Measurements from ENCODE around the gene FUT2.

The FUT2 gene

GRCh38 chr19:48695743-48696352 is at the start of gene FUT2:
TSS of gene FUT2 (plus strand) at chr19:48695971. CDS start at chr19:48702957, 6,986 bp downstream.
- H3K4me3 ChIP-seq (ENCODE audit: control insufficient read depth, low read depth, low read length), result no peak within 1 kb of the TSS
- TF ChIP-seq, protein P1, sequence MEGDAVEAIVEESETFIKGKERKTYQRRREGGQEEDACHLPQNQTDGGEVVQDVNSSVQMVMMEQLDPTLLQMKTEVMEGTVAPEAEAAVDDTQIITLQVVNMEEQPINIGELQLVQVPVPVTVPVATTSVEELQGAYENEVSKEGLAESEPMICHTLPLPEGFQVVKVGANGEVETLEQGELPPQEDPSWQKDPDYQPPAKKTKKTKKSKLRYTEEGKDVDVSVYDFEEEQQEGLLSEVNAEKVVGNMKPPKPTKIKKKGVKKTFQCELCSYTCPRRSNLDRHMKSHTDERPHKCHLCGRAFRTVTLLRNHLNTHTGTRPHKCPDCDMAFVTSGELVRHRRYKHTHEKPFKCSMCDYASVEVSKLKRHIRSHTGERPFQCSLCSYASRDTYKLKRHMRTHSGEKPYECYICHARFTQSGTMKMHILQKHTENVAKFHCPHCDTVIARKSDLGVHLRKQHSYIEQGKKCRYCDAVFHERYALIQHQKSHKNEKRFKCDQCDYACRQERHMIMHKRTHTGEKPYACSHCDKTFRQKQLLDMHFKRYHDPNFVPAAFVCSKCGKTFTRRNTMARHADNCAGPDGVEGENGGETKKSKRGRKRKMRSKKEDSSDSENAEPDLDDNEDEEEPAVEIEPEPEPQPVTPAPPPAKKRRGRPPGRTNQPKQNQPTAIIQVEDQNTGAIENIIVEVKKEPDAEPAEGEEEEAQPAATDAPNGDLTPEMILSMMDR (conservative IDR thresholded peaks at IDR 0.05; ENCODE audit: control insufficient read depth, insufficient read depth, low read depth, low read length), result no peak
- DNase-seq (ENCODE audit: low read depth), result no peak

- TF ChIP-seq, protein P1 (conservative IDR thresholded peaks at IDR 0.05; ENCODE audit: control insufficient read depth, insufficient read depth, low read depth, low read length), result peak; percentile 79
- peak within 1 kb of the TSS; percentile 36 for H3K4me3 ChIP-seq (ENCODE audit: control insufficient read depth, low read depth, low read length)
- peak; percentile 70 for DNase-seq (ENCODE audit: low read depth)
These were observed 49.6 kb upstream of the FUT2 start, which contains the start of gene CA11 for GRCh38 chr19:48646001-48646721. TSS of gene CA11 (minus strand) at chr19:48646187. CDS start at chr19:48645632, 555 bp downstream.

GRCh38 chr19:48646722-48647216 is 49.0 kb upstream of the FUT2 start:
- TF ChIP-seq, protein P1 (conservative IDR thresholded peaks at IDR 0.05; ENCODE audit: control insufficient read depth, insufficient read depth, low read depth, low read length), result no peak
- H3K4me3 ChIP-seq (ENCODE audit: control insufficient read depth, low read depth, low read length), result no peak overlapping the region

GRCh38 chr19:48648134-48648533 is 47.6 kb upstream of the FUT2 start:
- TF ChIP-seq, protein P1 (conservative IDR thresholded peaks at IDR 0.05; ENCODE audit: control insufficient read depth, insufficient read depth, low read depth, low read length), result no peak
- H3K4me3 ChIP-seq (ENCODE audit: control insufficient read depth, low read depth, low read length), result no peak overlapping the region
- no peak for DNase-seq (ENCODE audit: low read depth)

More at GRCh38 chr19:48646722-48647216, 49.0 kb upstream of the FUT2 start:
- DNase-seq (ENCODE audit: low read depth), result no peak

DNA sequence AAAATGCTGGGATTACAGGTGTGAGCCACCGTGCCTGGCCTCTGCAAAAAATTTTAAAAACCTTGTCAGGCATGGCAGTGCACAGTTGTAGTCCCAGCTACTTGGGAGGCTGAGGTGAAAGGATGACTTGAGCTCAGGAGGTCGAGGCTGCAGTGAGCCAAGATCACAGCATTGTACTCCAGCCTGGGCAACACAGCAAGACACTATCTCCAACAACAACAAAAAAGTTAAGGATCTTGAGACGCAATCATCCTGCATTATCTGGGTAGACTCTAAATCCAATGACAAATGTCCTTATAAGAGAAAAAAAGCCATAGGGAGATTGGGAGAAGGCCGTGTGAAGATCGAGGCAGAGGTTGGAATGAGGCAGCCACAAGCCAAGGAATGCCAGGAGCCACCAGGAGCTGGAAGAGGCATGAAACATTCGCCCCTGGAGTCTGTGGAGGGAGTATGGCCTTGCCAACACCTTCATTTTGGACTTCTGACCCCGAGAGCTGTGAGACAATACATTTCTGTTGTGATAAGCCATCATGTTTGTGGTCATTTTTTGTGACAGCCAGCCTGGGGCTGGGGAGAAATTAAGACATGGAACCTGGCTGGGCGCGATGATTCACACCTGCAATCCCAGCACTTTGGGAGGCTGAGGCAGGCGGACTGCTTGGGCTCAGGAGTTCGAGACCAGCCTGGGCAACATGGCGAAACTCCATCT is 44.6 kb upstream of the FUT2 start:
- TF ChIP-seq, protein P1 (conservative IDR thresholded peaks at IDR 0.05; ENCODE audit: control insufficient read depth, insufficient read depth, low read depth, low read length), result no peak
- H3K4me3 ChIP-seq (ENCODE audit: control insufficient read depth, low read depth, low read length), result no peak overlapping the region
- DNase-seq (ENCODE audit: low read depth), result no peak

GRCh38 chr19:48651683-48652048 is 44.1 kb upstream of the FUT2 start:
- no peak overlapping the region for H3K4me3 ChIP-seq (ENCODE audit: control insufficient read depth, low read depth, low read length)
- TF ChIP-seq, protein P1 (conservative IDR thresholded peaks at IDR 0.05; ENCODE audit: control insufficient read depth, insufficient read depth, low read depth, low read length), result no peak
- no peak for DNase-seq (ENCODE audit: low read depth)
